CD4-positive, alpha-beta T cell treated with Interleukin-1 beta for 1 hour (primary cell): ENCODE results near the gene PCYT1B.

ENCODE experiments used
- DNase-seq, 2 donors: peaks; one replicate each; pipeline ENCODE4 v3.0.0-alpha.2; 2020 to 2022

The PCYT1B gene

GRCh38 chrX:24520472-24520871, 126.7 kb downstream of the PCYT1B start:
- DNase-seq = no peak

GRCh38 chrX:24515447-24515846, 131.7 kb downstream of the PCYT1B start:
- DNase-seq = no peak

GRCh38 chrX:24513416-24513815, 133.7 kb downstream of the PCYT1B start:
- no peak for DNase-seq

GRCh38 chrX:24508375-24508774, 138.8 kb downstream of the PCYT1B start:
- DNase-seq = no peak
